Stimulated activated CD4-positive, alpha-beta T cell treated with anti-CD3 and anti-CD28 coated beads, Interleukin-1b, Interleukin-23, amount 100 ng/mL, for 24 hours (primary cell): ENCODE measurements around the gene KLHL3.

Source experiments
- DNase-seq, 4 experiments: peaks; one replicate each; pipeline ENCODE4 v3.0.0-alpha.2; 2020; ENCODE audit warnings: low read depth in 4 of 4, low spot score in 1 of 4

The KLHL3 gene

GRCh38 chr5:137584262-137584661 is 151.6 kb downstream of the KLHL3 start:
- no peak for DNase-seq

DNA sequence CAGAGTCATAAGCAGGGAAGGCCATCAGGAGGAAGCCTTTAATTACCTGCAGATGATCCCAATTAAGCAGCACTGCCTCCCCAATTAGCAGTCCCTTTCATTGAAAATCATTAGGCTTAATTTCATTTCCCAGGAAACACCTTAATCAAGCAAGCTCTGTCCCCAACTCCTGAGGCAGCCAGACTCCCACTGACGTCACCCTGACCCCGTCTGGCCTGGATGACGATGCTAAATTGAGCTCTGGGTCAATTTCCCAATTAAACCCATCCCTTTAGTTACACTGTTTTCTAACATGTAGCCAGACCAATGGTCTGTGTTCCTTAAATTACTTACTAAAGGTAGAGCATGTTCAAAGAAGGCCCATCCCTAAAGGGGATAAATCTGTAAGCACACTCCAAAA is 152.8 kb downstream of the KLHL3 start:
- DNase-seq: no peak

DNA sequence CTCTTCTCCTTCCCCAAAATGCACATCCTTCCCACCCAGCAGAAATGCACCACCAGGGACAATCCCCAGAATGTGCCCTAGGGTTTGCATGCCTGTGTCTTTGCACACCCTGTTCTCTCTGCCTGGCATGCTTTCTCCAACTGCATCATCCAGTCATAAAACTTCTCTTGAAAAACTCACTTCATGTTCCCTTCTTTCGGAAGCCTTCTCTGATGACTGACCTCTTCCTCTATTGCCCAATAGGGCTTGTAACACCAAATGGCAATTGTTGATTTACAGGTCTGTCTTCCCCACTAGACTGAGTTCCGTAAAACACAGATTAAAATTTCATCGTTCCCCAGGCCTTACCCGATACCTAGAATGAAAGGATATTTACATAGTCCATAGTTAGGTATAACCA is 153.7 kb downstream of the KLHL3 start:
- no peak for DNase-seq

DNA sequence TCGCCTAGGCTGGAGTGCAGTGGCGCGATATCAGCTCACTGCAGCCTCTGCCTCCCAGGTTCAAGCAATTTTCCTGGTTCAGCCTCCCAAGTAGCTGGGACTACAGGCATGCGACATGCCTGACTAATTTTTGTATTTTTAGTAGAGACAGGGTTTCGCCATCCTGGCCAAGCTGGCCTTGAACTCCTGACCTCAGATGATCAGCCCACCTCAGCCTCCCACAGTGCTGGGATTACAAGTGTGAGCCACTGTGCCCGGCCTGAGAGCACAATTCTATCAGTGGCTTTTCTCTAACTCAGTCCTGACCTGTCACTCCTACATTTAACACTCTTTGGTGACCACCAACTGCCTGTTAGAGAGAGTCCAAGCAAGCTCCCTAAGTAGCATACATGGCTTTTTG is 154.1 kb downstream of the KLHL3 start:
- DNase-seq: no peak

DNA sequence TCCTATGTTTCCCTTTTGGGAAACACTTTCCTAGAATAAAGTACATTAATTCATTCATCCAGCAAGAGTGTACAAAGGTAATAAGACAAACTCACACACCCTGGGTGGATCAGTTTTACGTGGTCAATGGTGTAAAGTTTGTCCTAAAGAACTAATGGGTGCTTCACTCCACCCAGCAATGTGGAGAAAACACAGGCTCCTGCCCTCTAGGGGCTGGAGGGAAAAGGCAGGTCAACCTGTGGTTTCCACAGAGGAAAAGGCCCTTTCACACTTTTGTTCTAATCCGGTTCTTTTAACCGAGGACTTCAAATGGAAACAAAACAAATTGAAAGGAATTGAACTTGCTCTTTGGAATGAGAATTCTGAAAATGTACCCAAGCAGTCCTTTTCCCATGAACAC is 155.9 kb downstream of the KLHL3 start:
- no peak for DNase-seq

- no peak for DNase-seq
These were observed 160.0 kb downstream of the KLHL3 start for GRCh38 chr5:137575847-137576246.

GRCh38 chr5:137575211-137575610 is 160.7 kb downstream of the KLHL3 start:
- DNase-seq: no peak

- DNase-seq: no peak
These were observed 162.5 kb downstream of the KLHL3 start for GRCh38 chr5:137573376-137573775.

- DNase-seq: no peak
These were observed 163.7 kb downstream of the KLHL3 start for GRCh38 chr5:137572042-137572695.

DNA sequence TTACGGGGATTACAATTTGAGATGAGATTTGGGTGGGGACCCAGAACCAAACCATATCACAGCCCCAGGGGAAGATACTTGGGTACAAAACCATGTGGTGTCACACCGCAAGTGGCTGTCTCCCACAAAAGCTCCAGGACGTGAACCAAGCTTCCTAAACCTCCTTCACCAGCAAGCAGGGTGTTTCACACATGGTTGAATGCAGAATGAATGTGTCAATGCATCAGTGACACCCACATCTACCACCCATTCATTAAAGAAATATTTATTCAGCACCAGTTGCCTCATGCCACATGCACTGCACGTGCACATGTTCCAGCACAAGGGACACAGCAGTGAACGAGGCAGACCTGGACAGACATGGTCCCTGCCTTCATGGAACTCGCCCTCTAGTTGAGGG is 165.8 kb downstream of the KLHL3 start:
- DNase-seq: no peak
